WERI-Rb-1 (cell line): ENCODE results near the gene LAMA5.

ENCODE experiments used
- DNase-seq: peaks from one replicate; pipeline ENCODE4 v3.0.0-alpha.2; 2020
- H3K27ac ChIP-seq: fragments of 250-450 bp; sonication (Bioruptor Pico); 2 replicates; pipeline ENCODE4 v1.5.1; 2020; ENCODE audit warnings: mild to moderate bottlenecking, moderate library complexity
- H3K27me3 ChIP-seq: fragments of 250-450 bp; sonication (Bioruptor Pico); 2 replicates; pipeline ENCODE4 v1.5.1; 2021; ENCODE audit warnings: mild to moderate bottlenecking, low read depth, moderate library complexity; ENCODE audit not compliant: insufficient read depth, severe bottlenecking
- H3K36me3 ChIP-seq: fragments of 250-450 bp; sonication (Bioruptor Pico); 2 replicates; pipeline ENCODE4 v1.5.1; 2020; ENCODE audit warnings: mild to moderate bottlenecking, moderate library complexity
- H3K4me3 ChIP-seq: 2 replicates; pipeline ENCODE4 v1.5.1; 2011; ENCODE audit warnings: low read depth, mild to moderate bottlenecking, control low read depth, low read length
- H3K9me3 ChIP-seq: fragments of 250-450 bp; sonication (Bioruptor Pico); 2 replicates; pipeline ENCODE4 v1.5.1; 2021; ENCODE audit warnings: mild to moderate bottlenecking, moderate library complexity; ENCODE audit not compliant: severe bottlenecking
- TF ChIP-seq, protein P1 (sequence below): IDR thresholded peaks from 2 replicates; pipeline ENCODE4 v1.5.1; 2011; ENCODE audit warnings: low read depth, mild to moderate bottlenecking, control low read depth, inconsistent platforms, low read length

LAMA5 gene

DNA sequence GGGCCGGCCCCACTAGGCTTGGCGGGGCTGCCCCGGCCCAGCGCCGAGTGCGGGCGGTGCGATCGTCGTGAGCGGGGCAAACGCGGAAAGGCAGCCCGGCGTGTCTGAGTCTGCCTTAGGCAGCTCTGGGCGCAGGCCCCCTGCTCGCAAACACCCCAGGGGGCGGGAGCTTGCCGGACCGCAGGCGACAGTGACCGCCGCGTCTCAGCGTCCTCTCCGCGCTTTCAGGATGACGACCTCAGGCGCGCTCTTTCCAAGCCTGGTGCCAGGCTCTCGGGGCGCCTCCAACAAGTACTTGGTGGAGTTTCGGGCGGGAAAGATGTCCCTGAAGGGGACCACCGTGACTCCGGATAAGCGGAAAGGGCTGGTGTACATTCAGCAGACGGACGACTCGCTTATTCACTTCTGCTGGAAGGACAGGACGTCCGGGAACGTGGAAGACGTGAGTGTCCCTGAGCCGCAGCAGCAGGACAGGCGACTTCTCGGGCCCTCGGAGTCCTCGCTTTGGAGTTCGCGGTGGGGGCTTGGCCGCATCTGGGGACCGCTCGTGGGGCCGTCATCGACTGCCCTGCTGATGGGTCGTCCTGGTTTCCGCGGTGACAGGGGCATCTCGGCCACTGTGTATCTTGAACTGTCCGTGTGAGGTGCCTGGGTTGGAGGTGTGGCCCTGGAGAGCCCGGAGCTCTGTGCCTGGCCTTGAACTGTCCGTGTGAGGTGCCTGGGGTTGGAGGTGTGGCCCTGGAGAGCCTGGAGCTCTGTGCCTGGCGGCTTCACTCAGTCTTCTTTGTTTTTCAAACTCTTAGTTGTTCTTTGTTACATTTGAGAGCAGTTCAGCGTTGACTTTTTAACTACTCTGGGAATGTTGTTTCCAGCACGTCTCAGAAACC lies 63.5 kb downstream of the LAMA5 start:
- TF ChIP-seq, protein P1, sequence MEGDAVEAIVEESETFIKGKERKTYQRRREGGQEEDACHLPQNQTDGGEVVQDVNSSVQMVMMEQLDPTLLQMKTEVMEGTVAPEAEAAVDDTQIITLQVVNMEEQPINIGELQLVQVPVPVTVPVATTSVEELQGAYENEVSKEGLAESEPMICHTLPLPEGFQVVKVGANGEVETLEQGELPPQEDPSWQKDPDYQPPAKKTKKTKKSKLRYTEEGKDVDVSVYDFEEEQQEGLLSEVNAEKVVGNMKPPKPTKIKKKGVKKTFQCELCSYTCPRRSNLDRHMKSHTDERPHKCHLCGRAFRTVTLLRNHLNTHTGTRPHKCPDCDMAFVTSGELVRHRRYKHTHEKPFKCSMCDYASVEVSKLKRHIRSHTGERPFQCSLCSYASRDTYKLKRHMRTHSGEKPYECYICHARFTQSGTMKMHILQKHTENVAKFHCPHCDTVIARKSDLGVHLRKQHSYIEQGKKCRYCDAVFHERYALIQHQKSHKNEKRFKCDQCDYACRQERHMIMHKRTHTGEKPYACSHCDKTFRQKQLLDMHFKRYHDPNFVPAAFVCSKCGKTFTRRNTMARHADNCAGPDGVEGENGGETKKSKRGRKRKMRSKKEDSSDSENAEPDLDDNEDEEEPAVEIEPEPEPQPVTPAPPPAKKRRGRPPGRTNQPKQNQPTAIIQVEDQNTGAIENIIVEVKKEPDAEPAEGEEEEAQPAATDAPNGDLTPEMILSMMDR, result no peak
- Histone ChIP-seq H3K4me3 (peak overlapping the region; percentile 71), H3K36me3 (peaks cover 49% of the 10 kb centered on the region)

DNA sequence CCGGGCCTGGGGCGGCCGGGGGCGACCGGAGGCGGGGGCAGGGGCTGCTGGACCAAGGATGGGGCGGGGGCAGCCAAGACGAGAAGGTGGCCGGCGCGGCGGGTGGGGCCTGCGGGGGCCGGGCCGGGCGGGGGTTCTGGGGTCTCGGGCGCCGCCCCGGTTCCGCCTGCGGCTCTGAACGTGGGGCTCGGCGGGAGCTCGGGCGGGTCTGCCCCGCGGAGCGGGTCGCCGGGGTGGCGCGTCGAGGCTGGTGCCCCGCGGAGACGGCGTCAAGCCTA lies 64.1 kb downstream of the LAMA5 start:
- DNase-seq, result no peak
- H3K36me3 ChIP-seq, result peaks cover 43% of the 10 kb centered on the region
- peak overlapping the region; percentile 71 for H3K4me3 ChIP-seq
- H3K9me3 ChIP-seq, result no peaks in the 10 kb centered on the region
- no peaks in the 10 kb centered on the region for H3K27me3 ChIP-seq
- TF ChIP-seq, protein P1, result no peak
- H3K27ac ChIP-seq, result peak overlapping the region; percentile 84

More for the DNA sequence above, 63.5 kb downstream of the LAMA5 start:
- peak overlapping the region; percentile 84 for H3K27ac ChIP-seq
- no peaks in the 10 kb centered on the region for H3K9me3 ChIP-seq
- DNase-seq, result peak; percentile 19
- H3K27me3 ChIP-seq, result no peaks in the 10 kb centered on the region

DNA sequence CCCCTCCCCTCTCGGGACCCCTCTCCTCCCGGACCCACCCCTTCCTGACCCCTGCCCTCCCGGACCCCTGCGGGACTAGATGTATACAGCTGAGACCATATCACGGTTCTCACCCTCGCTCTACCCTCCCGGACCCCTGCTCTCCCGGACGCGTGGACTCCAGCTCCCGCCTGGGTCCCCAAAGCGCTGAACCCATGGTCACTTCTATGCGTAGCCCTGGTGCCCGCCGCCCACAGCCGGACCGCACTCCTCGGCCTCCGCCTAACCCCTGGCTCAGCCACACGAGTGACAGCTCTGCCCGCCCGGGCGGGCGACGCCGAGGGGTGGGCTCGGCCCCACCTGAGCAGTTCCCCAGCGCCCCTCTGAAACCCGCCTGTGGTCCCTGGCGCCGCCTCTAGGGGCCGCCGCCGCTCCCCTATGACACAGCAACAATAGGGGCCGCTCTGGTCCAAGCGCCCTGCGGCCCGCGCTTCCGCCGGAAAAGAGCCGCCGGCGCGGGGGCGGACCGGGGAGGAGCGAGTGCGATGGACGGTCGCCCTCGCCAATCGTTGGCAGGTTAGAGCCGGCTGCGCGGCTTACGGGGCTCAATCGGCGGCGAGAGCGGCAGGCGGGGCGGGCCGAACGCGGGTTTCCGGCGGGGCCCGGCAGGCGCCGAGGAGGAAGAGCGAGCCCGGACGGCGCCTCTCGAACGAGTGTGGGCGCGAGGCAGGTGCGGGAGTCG lies 64.6 kb downstream of the LAMA5 start, which contains the start of gene ADRM1:
ADRM1 (plus strand) TSS at position 657 of the 721 bp plus-strand sequence. CDS start 572 bp downstream, outside the sequence.
- H3K36me3 ChIP-seq, result peaks cover 38% of the 10 kb centered on the region

DNA sequence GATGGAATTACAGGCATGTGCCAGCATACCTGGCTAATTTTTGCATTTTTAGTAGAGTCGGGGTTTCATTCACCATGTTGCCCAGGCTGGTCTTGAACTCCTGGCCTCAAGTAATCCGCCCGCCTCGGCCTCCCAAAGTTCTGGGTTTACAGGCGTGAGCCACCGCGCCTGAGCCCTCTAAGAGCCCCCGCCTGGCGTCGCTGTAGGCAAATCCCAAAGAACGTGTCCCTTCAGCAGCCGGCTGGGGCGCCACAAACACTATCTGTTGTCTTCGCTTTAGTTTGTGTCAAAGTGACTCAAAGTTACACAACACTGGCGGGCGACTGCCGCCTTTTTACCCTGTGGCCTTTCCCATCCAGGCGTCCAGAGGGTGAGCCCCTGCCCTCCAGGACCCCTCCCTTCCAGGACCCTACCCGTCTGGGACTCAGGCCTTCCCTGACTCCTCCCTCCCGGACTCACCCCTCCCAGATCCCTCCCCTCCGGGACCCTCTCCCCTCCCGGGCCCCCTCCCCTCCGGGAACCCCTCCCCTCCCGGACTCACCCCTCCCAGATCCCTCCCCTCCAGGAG lies 65.3 kb downstream of the LAMA5 start:
- Histone ChIP-seq H3K27ac (peak overlapping the region; percentile 92), H3K9me3 (no peaks in the 10 kb centered on the region), H3K36me3 (peaks cover 32% of the 10 kb centered on the region), H3K27me3 (no peaks in the 10 kb centered on the region), H3K4me3 (peak overlapping the region; percentile 69)
- peak; percentile 94 for DNase-seq
- TF ChIP-seq, protein P1, result peak; percentile 87

More for the DNA sequence above, 64.6 kb downstream of the LAMA5 start, which contains the start of gene ADRM1:
- peak within 1 kb of the TSS; percentile 92 for H3K27ac ChIP-seq
- peak within 1 kb of the TSS; percentile 71 for H3K4me3 ChIP-seq
- no peaks in the 10 kb centered on the region for H3K9me3 ChIP-seq
- TF ChIP-seq, protein P1, result peak; percentile 76
- peak; percentile 95 for DNase-seq
- H3K27me3 ChIP-seq, result no peaks in the 10 kb centered on the region

DNA sequence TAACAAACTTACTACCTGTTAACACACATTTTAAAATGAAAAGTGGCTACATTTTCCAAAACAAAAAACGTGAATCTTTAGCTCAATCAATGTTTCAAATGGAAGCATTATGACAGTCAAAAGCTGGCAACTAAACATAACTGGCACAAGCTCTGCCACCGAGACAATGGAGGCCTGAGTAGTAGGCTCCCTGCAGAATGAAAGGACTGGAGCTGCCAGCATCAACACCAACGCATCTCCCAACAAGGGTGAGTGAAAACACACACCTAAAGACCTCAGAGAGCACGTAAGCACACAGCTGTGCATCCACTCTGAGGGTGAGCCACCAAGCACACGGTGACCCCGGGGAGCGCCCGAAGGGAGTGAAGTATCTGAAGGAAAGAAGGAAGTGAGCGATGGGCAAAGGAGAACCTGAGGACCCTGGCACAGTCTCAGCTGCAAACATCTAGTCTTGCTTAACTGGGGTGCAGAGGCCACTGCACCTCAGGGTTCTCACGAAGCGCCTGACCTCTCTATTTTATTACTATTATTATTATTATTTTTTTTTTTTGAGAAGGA lies 65.9 kb downstream of the LAMA5 start:
- Histone ChIP-seq H3K27ac (peak overlapping the region; percentile 92), H3K9me3 (no peaks in the 10 kb centered on the region)
- TF ChIP-seq, protein P1, result no peak

More for the DNA sequence above, 65.9 kb downstream of the LAMA5 start:
- peaks cover 26% of the 10 kb centered on the region for H3K36me3 ChIP-seq
- DNase-seq, result no peak
- no peaks in the 10 kb centered on the region for H3K27me3 ChIP-seq
- no peak overlapping the region for H3K4me3 ChIP-seq
